OCI-LY7 (cell line): ENCODE measurements around the gene ZNF451.

Experiments used
- CTCF ChIP-seq: fragments of 200-600 bp; sonication (generic); conservative IDR thresholded peaks from 2 replicates; pipeline ENCODE4 v1.5.1; 2014; ENCODE audit warnings: mild to moderate bottlenecking, antibody characterized with exemption, low read length, moderate library complexity, mixed read lengths
- EZH2phosphoT487 ChIP-seq: fragments of 200-600 bp; sonication (generic); IDR thresholded peaks from 2 replicates; pipeline ENCODE4 v1.6.1; 2018; ENCODE audit warnings: low read depth, borderline replicate concordance, mild to moderate bottlenecking, mixed run types, antibody characterized with exemption, low read length, moderate library complexity, mixed read lengths

GRCh38 chr6:57137350-57137749, 47.4 kb downstream of the ZNF451 start:
- TF ChIP-seq EZH2phosphoT487: no peak
- TF ChIP-seq CTCF: no peak
